ENCODE results near the gene NOC4L. TPM values are rescaled to one million over a fixed set of nuclear protein-coding genes. Genes with fewer than 3 reads are reported as not detected.

The NOC4L gene
- total RNA-seq, 4 donors from 2014 or later = 5.4 to 10.2 (median 7.5) TPM

- TF ChIP-seq CTCF (IDR thresholded peaks at IDR 0.05; ENCODE audit: low read depth) = no peak
Observed at GRCh38 chr12:132175496-132176384, 31.5 kb downstream of the NOC4L start.

- no peak for TF ChIP-seq CTCF (IDR thresholded peaks at IDR 0.05; ENCODE audit: low read depth)
Observed at GRCh38 chr12:132176385-132176919, 32.2 kb downstream of the NOC4L start.

GRCh38 chr12:132176920-132177551 is 32.8 kb downstream of the NOC4L start:
- no peak for TF ChIP-seq CTCF (IDR thresholded peaks at IDR 0.05; ENCODE audit: low read depth)

GRCh38 chr12:132178316-132178715 is 34.1 kb downstream of the NOC4L start:
- TF ChIP-seq CTCF (IDR thresholded peaks at IDR 0.05; ENCODE audit: low read depth) = no peak

- TF ChIP-seq CTCF (IDR thresholded peaks at IDR 0.05; ENCODE audit: low read depth) = no peak
Observed at GRCh38 chr12:132178801-132179401, 34.6 kb downstream of the NOC4L start.

DNA sequence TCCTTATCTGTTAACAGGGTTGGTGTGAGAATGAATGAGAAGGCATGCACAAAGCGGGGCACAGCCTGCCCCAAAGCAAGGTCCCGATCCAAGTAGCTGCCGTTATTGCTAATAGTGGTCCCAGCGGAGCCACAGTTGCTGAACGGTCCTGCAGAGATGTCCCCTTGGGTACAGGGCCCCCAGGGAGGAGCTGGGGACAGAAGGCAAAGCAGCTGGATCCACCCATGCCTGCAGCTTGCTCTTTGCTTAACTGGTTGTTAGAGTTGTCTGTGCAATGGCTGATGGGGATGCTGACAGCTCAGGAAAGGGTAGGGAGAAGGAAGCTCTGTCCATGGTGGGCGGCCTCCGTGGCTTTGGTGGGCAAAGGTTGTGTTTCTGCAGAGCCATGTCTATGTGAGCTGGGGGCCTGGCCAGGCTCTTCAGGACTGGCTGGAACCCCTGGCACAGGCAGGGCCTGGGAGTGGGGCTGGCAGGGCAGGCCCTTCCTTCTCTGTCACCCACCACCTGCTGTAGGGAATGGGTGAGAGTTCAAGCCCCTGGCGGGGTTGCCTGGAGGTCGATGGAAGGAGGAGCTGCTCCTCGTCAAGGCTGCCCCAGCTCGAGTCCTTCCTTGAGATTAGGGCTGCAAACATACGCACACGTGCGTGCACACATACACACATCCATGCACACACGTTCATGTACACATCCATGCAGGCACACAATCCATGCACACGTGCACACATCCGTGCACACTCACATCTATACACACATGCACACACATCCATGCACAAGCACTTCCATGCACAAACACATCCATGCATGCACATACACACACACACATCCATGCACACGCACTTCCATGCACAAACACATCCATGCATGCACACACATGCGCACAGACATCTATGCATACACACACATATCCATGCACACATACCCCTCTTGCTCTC is 35.4 kb downstream of the NOC4L start:
- no peak for TF ChIP-seq CTCF (IDR thresholded peaks at IDR 0.05; ENCODE audit: low read depth)
